Measurements from ENCODE around the gene SOAT1.

SOAT1 gene

DNA sequence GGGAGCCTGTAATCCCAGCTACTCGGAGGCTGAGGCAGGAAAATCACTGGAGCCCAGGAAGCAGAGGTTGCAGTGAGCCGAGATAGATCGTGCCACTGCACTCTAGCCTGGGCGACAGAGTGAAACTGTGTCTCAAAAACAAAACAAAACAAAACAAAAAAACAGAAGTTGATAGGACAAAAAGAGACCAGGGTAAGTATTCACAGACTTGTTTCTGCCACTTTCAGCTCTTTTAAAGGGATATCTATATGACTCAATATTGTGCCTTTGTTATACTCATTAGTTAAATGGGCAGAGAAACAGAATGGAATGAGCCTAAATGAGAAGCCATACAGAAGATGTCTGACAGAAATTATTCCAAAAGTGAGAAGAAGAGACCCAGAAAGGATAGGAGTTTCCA, 41.0 kb upstream of the SOAT1 start:
- Histone ChIP-seq H2BK15ac (ENCODE audit: low read depth, poor library complexity, severe bottlenecking) (no peak overlapping the region), H3K79me1 (replicated peaks; ENCODE audit: low read length, poor library complexity, severe bottlenecking) (no peaks in the 10 kb centered on the region), H3K27me3 (ENCODE audit: control insufficient read depth in 1 of 2, insufficient read depth in 1 of 2, low read length in 2 of 2) (no peaks in the 10 kb centered on the region), H2BK12ac (ENCODE audit: low read length in 2 of 2) (no peak overlapping the region), H2BK5ac (ENCODE audit: low read depth, low read length, poor library complexity, severe bottlenecking) (no peak overlapping the region), H2AFZ (ENCODE audit: low read depth, low read length) (no peak overlapping the region), H2AK5ac (ENCODE audit: low read length, severe bottlenecking) (no peak overlapping the region), H3K14ac (ENCODE audit: low read length in 2 of 2) (no peak overlapping the region), H3K4me1 (ENCODE audit: control insufficient read depth, insufficient read depth, low read depth, low read length) (no peaks in the 10 kb centered on the region), H3K36me3 (ENCODE audit: control insufficient read depth in 1 of 2, insufficient read depth in 2 of 2, low read depth in 1 of 2, low read length in 2 of 2) (no peaks in the 10 kb centered on the region), H2BK120ac (ENCODE audit: low read depth, low read length) (no peak overlapping the region), H4K8ac (ENCODE audit: low read length) (no peak overlapping the region), H3K9ac (ENCODE audit: low read length) (no peak overlapping the region), H3K4me3 (ENCODE audit: insufficient read depth in 1 of 2, low read depth in 1 of 2, low read length in 2 of 2) (no peak overlapping the region), H4K91ac (ENCODE audit: low read length) (no peak overlapping the region), H3K4ac (ENCODE audit: low read depth in 1 of 2, low read length in 2 of 2) (no peak overlapping the region), H3K4me2 (ENCODE audit: low read length, poor library complexity, severe bottlenecking) (no peak overlapping the region), H3K23ac (ENCODE audit: low read length in 2 of 2) (no peak overlapping the region), H3K9me3 (ENCODE audit: control insufficient read depth, low read length) (no peaks in the 10 kb centered on the region), H3K18ac (ENCODE audit: low read depth in 1 of 2, low read length in 2 of 2) (no peak overlapping the region), H3K27ac (ENCODE audit: low read length, poor library complexity, severe bottlenecking) (no peak overlapping the region)
- no peak for DNase-seq
- WGBS = 91% methylated on average over 1 of the region's 4 CpGs

DNA sequence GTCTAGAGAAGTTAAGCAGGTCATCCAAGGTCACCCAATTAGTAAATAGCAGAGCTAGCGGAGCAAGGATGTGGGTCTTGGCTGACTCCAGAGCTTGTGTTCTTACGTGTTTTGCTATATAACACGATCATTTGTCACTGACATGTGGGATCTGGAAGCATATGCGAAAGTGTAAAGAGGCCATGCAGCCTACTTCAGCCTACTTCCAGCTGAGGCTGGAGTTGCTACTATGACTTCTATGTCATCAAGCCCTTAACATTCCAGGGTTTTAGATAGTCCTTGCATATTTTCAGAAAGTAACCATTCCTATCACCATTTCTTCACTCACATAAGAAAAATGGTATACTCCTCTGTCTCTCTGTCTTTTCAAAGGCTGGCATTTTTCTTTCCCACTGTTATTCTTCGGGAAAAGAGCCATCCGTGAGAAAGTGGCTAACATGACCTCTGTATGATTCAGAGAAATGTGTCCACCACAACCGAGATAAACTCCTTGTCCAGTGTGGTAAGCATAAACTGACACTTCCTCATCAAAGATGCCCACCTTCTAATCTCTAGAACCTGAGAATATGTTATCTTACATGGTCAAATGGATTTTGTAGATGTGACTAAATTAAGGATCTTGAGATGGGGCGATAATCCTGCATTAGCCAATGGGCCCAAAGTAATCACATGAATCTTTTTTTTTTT, 40.2 kb upstream of the SOAT1 start:
- Histone ChIP-seq H3K36me3 (ENCODE audit: control insufficient read depth in 1 of 2, insufficient read depth in 2 of 2, low read depth in 1 of 2, low read length in 2 of 2) (no peaks in the 10 kb centered on the region), H2AFZ (ENCODE audit: low read depth, low read length) (no peak overlapping the region), H3K4ac (ENCODE audit: low read depth in 1 of 2, low read length in 2 of 2) (no peak overlapping the region), H3K79me1 (replicated peaks; ENCODE audit: low read length, poor library complexity, severe bottlenecking) (no peaks in the 10 kb centered on the region), H4K8ac (ENCODE audit: low read length) (no peak overlapping the region), H3K18ac (ENCODE audit: low read depth in 1 of 2, low read length in 2 of 2) (no peak overlapping the region), H2BK15ac (ENCODE audit: low read depth, poor library complexity, severe bottlenecking) (no peak overlapping the region), H3K9ac (ENCODE audit: low read length) (no peak overlapping the region), H2BK5ac (ENCODE audit: low read depth, low read length, poor library complexity, severe bottlenecking) (no peak overlapping the region), H3K4me2 (ENCODE audit: low read length, poor library complexity, severe bottlenecking) (no peak overlapping the region), H3K14ac (ENCODE audit: low read length in 2 of 2) (no peak overlapping the region), H3K9me3 (ENCODE audit: control insufficient read depth, low read length) (no peaks in the 10 kb centered on the region), H3K4me3 (ENCODE audit: insufficient read depth in 1 of 2, low read depth in 1 of 2, low read length in 2 of 2) (no peak overlapping the region), H3K23ac (ENCODE audit: low read length in 2 of 2) (no peak overlapping the region), H2BK12ac (ENCODE audit: low read length in 2 of 2) (no peak overlapping the region), H3K4me1 (ENCODE audit: control insufficient read depth, insufficient read depth, low read depth, low read length) (no peaks in the 10 kb centered on the region), H2AK5ac (ENCODE audit: low read length, severe bottlenecking) (no peak overlapping the region), H3K27ac (ENCODE audit: low read length, poor library complexity, severe bottlenecking) (no peak overlapping the region), H3K27me3 (ENCODE audit: control insufficient read depth in 1 of 2, insufficient read depth in 1 of 2, low read length in 2 of 2) (no peaks in the 10 kb centered on the region), H2BK120ac (ENCODE audit: low read depth, low read length) (no peak overlapping the region), H4K91ac (ENCODE audit: low read length) (no peak overlapping the region)
- 78% methylated on average over 8 of the region's 8 CpGs for WGBS
- peak; percentile 54 for DNase-seq

DNA sequence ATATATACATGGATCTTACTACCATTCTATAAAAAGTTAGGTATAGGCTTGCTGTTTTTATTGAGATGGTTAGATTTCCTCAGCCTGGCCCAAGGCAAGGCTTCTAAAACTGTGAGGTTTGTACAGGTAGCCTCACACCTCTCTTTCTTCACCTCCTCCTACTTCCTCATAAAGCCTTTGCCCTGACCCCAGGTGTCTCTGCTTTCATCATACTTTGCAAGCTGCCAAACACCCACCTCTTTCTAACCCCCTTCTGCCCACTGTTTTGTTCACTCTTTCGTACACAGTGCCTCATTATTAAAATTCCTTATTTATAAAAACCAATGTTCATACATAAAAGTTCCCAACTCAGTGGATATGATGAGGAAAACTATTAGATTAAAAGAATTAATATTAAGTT, 31.4 kb upstream of the SOAT1 start:
- H3K18ac ChIP-seq (ENCODE audit: low read depth in 1 of 2, low read length in 2 of 2) = no peak overlapping the region
- H4K91ac ChIP-seq (ENCODE audit: low read length) = no peak overlapping the region
- no peak overlapping the region for H4K8ac ChIP-seq (ENCODE audit: low read length)
- H3K23ac ChIP-seq (ENCODE audit: low read length in 2 of 2) = no peak overlapping the region
- H2BK15ac ChIP-seq (ENCODE audit: low read depth, poor library complexity, severe bottlenecking) = no peak overlapping the region
- no CpG with 5 or more reads among the region's 1 CpG for WGBS
- H2BK120ac ChIP-seq (ENCODE audit: low read depth, low read length) = no peak overlapping the region
- H3K9me3 ChIP-seq (ENCODE audit: control insufficient read depth, low read length) = no peaks in the 10 kb centered on the region
- H3K4ac ChIP-seq (ENCODE audit: low read depth in 1 of 2, low read length in 2 of 2) = no peak overlapping the region
- H3K4me1 ChIP-seq (ENCODE audit: control insufficient read depth, insufficient read depth, low read depth, low read length) = no peaks in the 10 kb centered on the region
- no peak overlapping the region for H3K27ac ChIP-seq (ENCODE audit: low read length, poor library complexity, severe bottlenecking)
- H3K27me3 ChIP-seq (ENCODE audit: control insufficient read depth in 1 of 2, insufficient read depth in 1 of 2, low read length in 2 of 2) = no peaks in the 10 kb centered on the region
- H3K14ac ChIP-seq (ENCODE audit: low read length in 2 of 2) = no peak overlapping the region
- H3K79me1 ChIP-seq (replicated peaks; ENCODE audit: low read length, poor library complexity, severe bottlenecking) = no peaks in the 10 kb centered on the region
- no peak overlapping the region for H2BK5ac ChIP-seq (ENCODE audit: low read depth, low read length, poor library complexity, severe bottlenecking)
- H2BK12ac ChIP-seq (ENCODE audit: low read length in 2 of 2) = no peak overlapping the region
- DNase-seq = no peak
- no peak overlapping the region for H3K4me2 ChIP-seq (ENCODE audit: low read length, poor library complexity, severe bottlenecking)
- H3K9ac ChIP-seq (ENCODE audit: low read length) = no peak overlapping the region
- H2AFZ ChIP-seq (ENCODE audit: low read depth, low read length) = no peak overlapping the region
- H3K36me3 ChIP-seq (ENCODE audit: control insufficient read depth in 1 of 2, insufficient read depth in 2 of 2, low read depth in 1 of 2, low read length in 2 of 2) = no peaks in the 10 kb centered on the region
- no peak overlapping the region for H3K4me3 ChIP-seq (ENCODE audit: insufficient read depth in 1 of 2, low read depth in 1 of 2, low read length in 2 of 2)
- no peak overlapping the region for H2AK5ac ChIP-seq (ENCODE audit: low read length, severe bottlenecking)

DNA sequence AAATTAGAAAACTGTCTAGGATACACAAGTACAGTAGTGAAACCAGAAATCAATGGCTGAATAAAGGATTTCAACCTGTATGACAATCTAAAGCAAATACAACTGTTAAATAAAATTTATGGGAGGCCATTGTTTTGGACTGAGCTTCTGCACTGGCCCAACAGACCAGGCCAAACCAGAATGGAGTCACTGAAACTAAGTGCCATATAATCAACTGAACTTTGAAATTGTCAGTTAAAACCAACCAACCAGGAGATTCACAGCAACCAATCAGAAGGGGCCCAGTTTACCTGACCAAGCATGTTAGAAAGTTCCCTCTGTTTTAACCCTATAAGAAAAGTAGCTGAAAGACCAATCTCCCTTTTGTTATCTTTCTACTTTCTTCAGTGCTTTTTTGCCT, 30.5 kb upstream of the SOAT1 start:
- H3K18ac ChIP-seq (ENCODE audit: low read depth in 1 of 2, low read length in 2 of 2) = no peak overlapping the region
- no peak overlapping the region for H2BK120ac ChIP-seq (ENCODE audit: low read depth, low read length)
- no peaks in the 10 kb centered on the region for H3K79me1 ChIP-seq (replicated peaks; ENCODE audit: low read length, poor library complexity, severe bottlenecking)
- H3K4me2 ChIP-seq (ENCODE audit: low read length, poor library complexity, severe bottlenecking) = no peak overlapping the region
- H2AFZ ChIP-seq (ENCODE audit: low read depth, low read length) = no peak overlapping the region
- no peak overlapping the region for H3K23ac ChIP-seq (ENCODE audit: low read length in 2 of 2)
- H2AK5ac ChIP-seq (ENCODE audit: low read length, severe bottlenecking) = no peak overlapping the region
- no peaks in the 10 kb centered on the region for H3K36me3 ChIP-seq (ENCODE audit: control insufficient read depth in 1 of 2, insufficient read depth in 2 of 2, low read depth in 1 of 2, low read length in 2 of 2)
- no peak overlapping the region for H2BK5ac ChIP-seq (ENCODE audit: low read depth, low read length, poor library complexity, severe bottlenecking)
- H3K4ac ChIP-seq (ENCODE audit: low read depth in 1 of 2, low read length in 2 of 2) = no peak overlapping the region
- no peaks in the 10 kb centered on the region for H3K27me3 ChIP-seq (ENCODE audit: control insufficient read depth in 1 of 2, insufficient read depth in 1 of 2, low read length in 2 of 2)
- no peak overlapping the region for H3K4me3 ChIP-seq (ENCODE audit: insufficient read depth in 1 of 2, low read depth in 1 of 2, low read length in 2 of 2)
- H4K91ac ChIP-seq (ENCODE audit: low read length) = no peak overlapping the region
- H3K4me1 ChIP-seq (ENCODE audit: control insufficient read depth, insufficient read depth, low read depth, low read length) = no peaks in the 10 kb centered on the region
- H2BK12ac ChIP-seq (ENCODE audit: low read length in 2 of 2) = no peak overlapping the region
- H3K14ac ChIP-seq (ENCODE audit: low read length in 2 of 2) = no peak overlapping the region
- no peaks in the 10 kb centered on the region for H3K9me3 ChIP-seq (ENCODE audit: control insufficient read depth, low read length)
- H3K9ac ChIP-seq (ENCODE audit: low read length) = no peak overlapping the region
- no peak overlapping the region for H4K8ac ChIP-seq (ENCODE audit: low read length)
- no peak overlapping the region for H2BK15ac ChIP-seq (ENCODE audit: low read depth, poor library complexity, severe bottlenecking)
- no peak overlapping the region for H3K27ac ChIP-seq (ENCODE audit: low read length, poor library complexity, severe bottlenecking)
- DNase-seq = no peak

Data from mesenchymal stem cell (in vitro differentiated cells and primary cell).